ENCODE results near the gene RNU2-63P. TPM values are rescaled to one million over a fixed set of nuclear protein-coding genes. Genes with fewer than 3 reads are reported as not detected.
A peak's percentile ranks its signal among the peaks of the same experiment; 100 is the strongest.
"Not testable (repeated sequence)": the region's sequence is repeated elsewhere in the genome, so short reads cannot be mapped to it uniquely, and the experiment has no call there.

RNU2-63P gene
- total RNA-seq, 1 donor from 2014 or later, result 8.2 TPM

GRCh38 chr2:88010136-88010535, 6.2 kb downstream of the RNU2-63P start:
- H3K4me3 Mint-ChIP-seq (ENCODE audit: unreplicated experiment), result no peak overlapping the region
- no peak for DNase-seq
- H3K27me3 Mint-ChIP-seq (ENCODE audit: unreplicated experiment), result no peaks in the 10 kb centered on the region
- H3K9me3 Mint-ChIP-seq (ENCODE audit: unreplicated experiment), result peaks cover 1% of the 10 kb centered on the region
- no peak for TF ChIP-seq CTCF (IDR thresholded peaks at IDR 0.05; ENCODE audit: partially characterized antibody, unreplicated experiment)
- no peaks in the 10 kb centered on the region for H3K36me3 Mint-ChIP-seq (ENCODE audit: unreplicated experiment)
- no peak overlapping the region for H3K27ac Mint-ChIP-seq (ENCODE audit: unreplicated experiment)
- no peaks in the 10 kb centered on the region for H3K4me1 Mint-ChIP-seq (ENCODE audit: low read depth, unreplicated experiment)

- peak; percentile 39 for DNase-seq
- TF ChIP-seq CTCF (IDR thresholded peaks at IDR 0.05; ENCODE audit: partially characterized antibody, unreplicated experiment), result no peak
- Mint-ChIP-seq H3K27ac (ENCODE audit: unreplicated experiment) (no peak overlapping the region), H3K27me3 (ENCODE audit: unreplicated experiment) (no peaks in the 10 kb centered on the region), H3K4me1 (ENCODE audit: low read depth, unreplicated experiment) (peaks cover 2% of the 10 kb centered on the region), H3K36me3 (ENCODE audit: unreplicated experiment) (no peaks in the 10 kb centered on the region), H3K9me3 (ENCODE audit: unreplicated experiment) (peaks cover 1% of the 10 kb centered on the region), H3K4me3 (ENCODE audit: unreplicated experiment) (no peak overlapping the region)
Observed at GRCh38 chr2:88006912-88007439, 9.4 kb downstream of the RNU2-63P start.

- Mint-ChIP-seq H3K4me1 (ENCODE audit: low read depth, unreplicated experiment) (peaks cover 2% of the 10 kb centered on the region), H3K27ac (ENCODE audit: unreplicated experiment) (no peak overlapping the region), H3K27me3 (ENCODE audit: unreplicated experiment) (no peaks in the 10 kb centered on the region), H3K9me3 (ENCODE audit: unreplicated experiment) (peaks cover 1% of the 10 kb centered on the region), H3K4me3 (ENCODE audit: unreplicated experiment) (no peak overlapping the region), H3K36me3 (ENCODE audit: unreplicated experiment) (no peaks in the 10 kb centered on the region)
- TF ChIP-seq CTCF (IDR thresholded peaks at IDR 0.05; ENCODE audit: partially characterized antibody, unreplicated experiment), result no peak
- no peak for DNase-seq
Observed at GRCh38 chr2:88005776-88006175, 10.6 kb downstream of the RNU2-63P start.

- Mint-ChIP-seq H3K27ac (ENCODE audit: unreplicated experiment) (peak overlapping the region; percentile 50), H3K4me3 (ENCODE audit: unreplicated experiment) (no peak overlapping the region), H3K36me3 (ENCODE audit: unreplicated experiment) (no peaks in the 10 kb centered on the region), H3K9me3 (ENCODE audit: unreplicated experiment) (peaks cover 1% of the 10 kb centered on the region), H3K4me1 (ENCODE audit: low read depth, unreplicated experiment) (peaks cover 2% of the 10 kb centered on the region), H3K27me3 (ENCODE audit: unreplicated experiment) (peaks cover 2% of the 10 kb centered on the region)
- no peak for TF ChIP-seq CTCF (IDR thresholded peaks at IDR 0.05; ENCODE audit: partially characterized antibody, unreplicated experiment)
- peak; percentile 28 for DNase-seq
Observed at GRCh38 chr2:88003074-88003755, 13.1 kb downstream of the RNU2-63P start.

- H3K36me3 Mint-ChIP-seq (ENCODE audit: unreplicated experiment), result no peaks in the 10 kb centered on the region
- H3K4me3 Mint-ChIP-seq (ENCODE audit: unreplicated experiment), result no peak overlapping the region
- DNase-seq, result no peak
- H3K27ac Mint-ChIP-seq (ENCODE audit: unreplicated experiment), result no peak overlapping the region
- peaks cover 1% of the 10 kb centered on the region for H3K9me3 Mint-ChIP-seq (ENCODE audit: unreplicated experiment)
- H3K27me3 Mint-ChIP-seq (ENCODE audit: unreplicated experiment), result peaks cover 2% of the 10 kb centered on the region
- peaks cover 2% of the 10 kb centered on the region for H3K4me1 Mint-ChIP-seq (ENCODE audit: low read depth, unreplicated experiment)
- no peak for TF ChIP-seq CTCF (IDR thresholded peaks at IDR 0.05; ENCODE audit: partially characterized antibody, unreplicated experiment)
Observed at GRCh38 chr2:88002359-88002707, 14.0 kb downstream of the RNU2-63P start.

GRCh38 chr2:88000474-88000873, 15.9 kb downstream of the RNU2-63P start:
- not testable (repeated sequence) for H3K4me1 Mint-ChIP-seq (ENCODE audit: low read depth, unreplicated experiment); DNase-seq; H3K36me3 Mint-ChIP-seq (ENCODE audit: unreplicated experiment); H3K27me3 Mint-ChIP-seq (ENCODE audit: unreplicated experiment); H3K4me3 Mint-ChIP-seq (ENCODE audit: unreplicated experiment); H3K9me3 Mint-ChIP-seq (ENCODE audit: unreplicated experiment); H3K27ac Mint-ChIP-seq (ENCODE audit: unreplicated experiment)
